WTC11 (cell line): ENCODE measurements around the gene CLDN20.

Experiments
- ETV6 ChIP-seq: sonication (generic); formaldehyde crosslinking; IDR thresholded peaks from 2 replicates; pipeline ENCODE4 v1.8.1; 2022; ENCODE audit warnings: mild to moderate bottlenecking, missing genetic modification reagents
- MXD4 ChIP-seq: fragments of 250-450 bp; sonication (Bioruptor Pico); IDR thresholded peaks from 2 replicates; pipeline ENCODE4 v1.8.0; 2021; ENCODE audit warnings: mild to moderate bottlenecking, moderate library complexity, borderline replicate concordance
- ZBTB21 ChIP-seq: sonication (generic); formaldehyde crosslinking; IDR thresholded peaks from 2 replicates; pipeline ENCODE4 v1.8.1; 2023; ENCODE audit warnings: mild to moderate bottlenecking, missing genetic modification reagents, borderline replicate concordance
- TF ChIP-seq, protein P1 (sequence below): sonication (generic); formaldehyde crosslinking; conservative IDR thresholded peaks from 2 replicates; pipeline ENCODE4 v1.8.1; 2022; ENCODE audit warnings: mild to moderate bottlenecking, missing genetic modification reagents
- TF ChIP-seq, protein P2 (sequence below): fragments of 200-600 bp; IDR thresholded peaks from 2 replicates; pipeline ENCODE4 v1.8.0; 2022; ENCODE audit warnings: antibody characterized with exemption
- TF ChIP-seq, protein P3 (sequence below): sonication (generic); formaldehyde crosslinking; IDR thresholded peaks from 2 replicates; pipeline ENCODE4 v1.8.0; 2023; ENCODE audit warnings: mild to moderate bottlenecking, missing genetic modification reagents

DNA sequence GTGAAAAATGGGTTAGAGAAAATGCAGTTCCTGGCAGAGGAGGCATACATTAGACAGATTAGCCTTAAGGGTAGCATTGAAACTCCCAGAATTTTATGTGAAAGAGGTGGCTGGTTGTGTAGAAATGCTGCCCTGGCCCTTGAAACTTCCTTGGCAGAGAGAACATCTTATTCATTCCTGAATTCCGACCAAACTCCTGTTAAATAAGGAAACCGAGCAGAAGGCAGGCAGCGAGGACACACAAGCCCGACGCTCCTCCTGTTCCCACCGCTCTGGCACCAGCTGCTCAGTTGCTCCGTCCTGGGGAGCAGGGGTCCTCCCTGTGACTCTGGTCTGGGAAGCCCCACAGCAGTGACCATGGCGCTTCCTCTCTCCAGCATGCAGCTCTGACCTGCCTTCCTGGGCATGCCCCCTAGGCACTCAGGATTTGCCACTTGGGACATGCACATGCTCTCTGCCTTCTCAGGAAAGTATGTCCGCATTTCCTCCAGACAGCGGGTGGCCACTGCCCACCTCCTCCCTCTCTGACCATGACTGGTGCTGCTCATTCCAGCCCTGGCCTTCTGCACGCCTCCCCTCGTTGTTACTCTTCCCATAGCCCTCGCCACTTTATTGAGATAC, 35.2 kb upstream of the CLDN20 start:
- TF ChIP-seq, protein P1, sequence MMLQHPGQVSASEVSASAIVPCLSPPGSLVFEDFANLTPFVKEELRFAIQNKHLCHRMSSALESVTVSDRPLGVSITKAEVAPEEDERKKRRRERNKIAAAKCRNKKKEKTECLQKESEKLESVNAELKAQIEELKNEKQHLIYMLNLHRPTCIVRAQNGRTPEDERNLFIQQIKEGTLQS (CRISPR knock-in tag), result no peak
- TF ChIP-seq, protein P2, sequence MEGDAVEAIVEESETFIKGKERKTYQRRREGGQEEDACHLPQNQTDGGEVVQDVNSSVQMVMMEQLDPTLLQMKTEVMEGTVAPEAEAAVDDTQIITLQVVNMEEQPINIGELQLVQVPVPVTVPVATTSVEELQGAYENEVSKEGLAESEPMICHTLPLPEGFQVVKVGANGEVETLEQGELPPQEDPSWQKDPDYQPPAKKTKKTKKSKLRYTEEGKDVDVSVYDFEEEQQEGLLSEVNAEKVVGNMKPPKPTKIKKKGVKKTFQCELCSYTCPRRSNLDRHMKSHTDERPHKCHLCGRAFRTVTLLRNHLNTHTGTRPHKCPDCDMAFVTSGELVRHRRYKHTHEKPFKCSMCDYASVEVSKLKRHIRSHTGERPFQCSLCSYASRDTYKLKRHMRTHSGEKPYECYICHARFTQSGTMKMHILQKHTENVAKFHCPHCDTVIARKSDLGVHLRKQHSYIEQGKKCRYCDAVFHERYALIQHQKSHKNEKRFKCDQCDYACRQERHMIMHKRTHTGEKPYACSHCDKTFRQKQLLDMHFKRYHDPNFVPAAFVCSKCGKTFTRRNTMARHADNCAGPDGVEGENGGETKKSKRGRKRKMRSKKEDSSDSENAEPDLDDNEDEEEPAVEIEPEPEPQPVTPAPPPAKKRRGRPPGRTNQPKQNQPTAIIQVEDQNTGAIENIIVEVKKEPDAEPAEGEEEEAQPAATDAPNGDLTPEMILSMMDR, result no peak
- TF ChIP-seq, protein P3, sequence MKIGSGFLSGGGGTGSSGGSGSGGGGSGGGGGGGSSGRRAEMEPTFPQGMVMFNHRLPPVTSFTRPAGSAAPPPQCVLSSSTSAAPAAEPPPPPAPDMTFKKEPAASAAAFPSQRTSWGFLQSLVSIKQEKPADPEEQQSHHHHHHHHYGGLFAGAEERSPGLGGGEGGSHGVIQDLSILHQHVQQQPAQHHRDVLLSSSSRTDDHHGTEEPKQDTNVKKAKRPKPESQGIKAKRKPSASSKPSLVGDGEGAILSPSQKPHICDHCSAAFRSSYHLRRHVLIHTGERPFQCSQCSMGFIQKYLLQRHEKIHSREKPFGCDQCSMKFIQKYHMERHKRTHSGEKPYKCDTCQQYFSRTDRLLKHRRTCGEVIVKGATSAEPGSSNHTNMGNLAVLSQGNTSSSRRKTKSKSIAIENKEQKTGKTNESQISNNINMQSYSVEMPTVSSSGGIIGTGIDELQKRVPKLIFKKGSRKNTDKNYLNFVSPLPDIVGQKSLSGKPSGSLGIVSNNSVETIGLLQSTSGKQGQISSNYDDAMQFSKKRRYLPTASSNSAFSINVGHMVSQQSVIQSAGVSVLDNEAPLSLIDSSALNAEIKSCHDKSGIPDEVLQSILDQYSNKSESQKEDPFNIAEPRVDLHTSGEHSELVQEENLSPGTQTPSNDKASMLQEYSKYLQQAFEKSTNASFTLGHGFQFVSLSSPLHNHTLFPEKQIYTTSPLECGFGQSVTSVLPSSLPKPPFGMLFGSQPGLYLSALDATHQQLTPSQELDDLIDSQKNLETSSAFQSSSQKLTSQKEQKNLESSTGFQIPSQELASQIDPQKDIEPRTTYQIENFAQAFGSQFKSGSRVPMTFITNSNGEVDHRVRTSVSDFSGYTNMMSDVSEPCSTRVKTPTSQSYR (CRISPR knock-in tag), result no peak
- TF ChIP-seq ETV6 (CRISPR knock-in tag) (no peak), ZBTB21 (CRISPR knock-in tag) (no peak), MXD4 (no peak)
